GM18507 (cell line): ENCODE data around the gene RNF220.

ENCODE experiments used
- DNase-seq: peaks from one replicate; pipeline ENCODE4 v3.0.0; 2011; ENCODE audit warnings: low read depth; ENCODE audit not compliant: insufficient read length; ENCODE audit errors: extremely low spot score
- FAIRE-seq: peaks from 2 replicates; lab custom pipeline; 2011; peaks lifted over from hg19 to GRCh38; lab: Jason Lieb, UNC

RNF220 gene

GRCh38 chr1:44594871-44595735 lies 190.0 kb downstream of the RNF220 start:
- peak; percentile 87 for DNase-seq
- FAIRE-seq: peak; percentile 60

GRCh38 chr1:44596511-44596910 lies 191.5 kb downstream of the RNF220 start:
- FAIRE-seq: no peak
- no peak for DNase-seq

GRCh38 chr1:44598167-44598566 lies 193.1 kb downstream of the RNF220 start:
- FAIRE-seq: no peak
- DNase-seq: no peak

- FAIRE-seq: no peak
- no peak for DNase-seq
Observed at GRCh38 chr1:44602634-44603628, 197.9 kb downstream of the RNF220 start.

GRCh38 chr1:44603718-44604117 lies 198.7 kb downstream of the RNF220 start:
- FAIRE-seq: no peak
- DNase-seq: no peak

GRCh38 chr1:44604157-44604955 lies 199.3 kb downstream of the RNF220 start:
- no peak for FAIRE-seq
- DNase-seq: no peak

GRCh38 chr1:44605914-44606615 lies 201.0 kb downstream of the RNF220 start:
- FAIRE-seq: no peak

GRCh38 chr1:44606701-44607281 lies 201.7 kb downstream of the RNF220 start:
- no peak for FAIRE-seq
- DNase-seq: no peak

More at GRCh38 chr1:44605914-44606615, 201.0 kb downstream of the RNF220 start:
- no peak for DNase-seq

GRCh38 chr1:44608141-44608540 lies 203.1 kb downstream of the RNF220 start:
- FAIRE-seq (no peak), DNase-seq (no peak)

GRCh38 chr1:44609412-44609767 lies 204.3 kb downstream of the RNF220 start:
- DNase-seq (no peak), FAIRE-seq (no peak)

GRCh38 chr1:44609768-44610526 lies 204.9 kb downstream of the RNF220 start:
- no peak for DNase-seq
- no peak for FAIRE-seq

GRCh38 chr1:44610527-44611148 lies 205.6 kb downstream of the RNF220 start:
- FAIRE-seq (no peak), DNase-seq (no peak)

GRCh38 chr1:44611419-44611818 lies 206.4 kb downstream of the RNF220 start:
- DNase-seq (no peak), FAIRE-seq (no peak)

- no peak for FAIRE-seq
- DNase-seq: no peak
Observed at GRCh38 chr1:44611866-44612265, 206.8 kb downstream of the RNF220 start.

- no peak for DNase-seq
- no peak for FAIRE-seq
Observed at GRCh38 chr1:44613941-44614340, 208.9 kb downstream of the RNF220 start.

GRCh38 chr1:44616284-44616990 lies 211.4 kb downstream of the RNF220 start:
- no peak for FAIRE-seq

More at GRCh38 chr1:44616284-44616990, 211.4 kb downstream of the RNF220 start:
- no peak for DNase-seq
